ENCODE measurements around the gene APBA2. TPM values are rescaled to one million over a fixed set of nuclear protein-coding genes. Genes with fewer than 3 reads are reported as not detected.

Gene APBA2
- total RNA-seq, 2 experiments from 2014 or later, result not detected

DNA sequence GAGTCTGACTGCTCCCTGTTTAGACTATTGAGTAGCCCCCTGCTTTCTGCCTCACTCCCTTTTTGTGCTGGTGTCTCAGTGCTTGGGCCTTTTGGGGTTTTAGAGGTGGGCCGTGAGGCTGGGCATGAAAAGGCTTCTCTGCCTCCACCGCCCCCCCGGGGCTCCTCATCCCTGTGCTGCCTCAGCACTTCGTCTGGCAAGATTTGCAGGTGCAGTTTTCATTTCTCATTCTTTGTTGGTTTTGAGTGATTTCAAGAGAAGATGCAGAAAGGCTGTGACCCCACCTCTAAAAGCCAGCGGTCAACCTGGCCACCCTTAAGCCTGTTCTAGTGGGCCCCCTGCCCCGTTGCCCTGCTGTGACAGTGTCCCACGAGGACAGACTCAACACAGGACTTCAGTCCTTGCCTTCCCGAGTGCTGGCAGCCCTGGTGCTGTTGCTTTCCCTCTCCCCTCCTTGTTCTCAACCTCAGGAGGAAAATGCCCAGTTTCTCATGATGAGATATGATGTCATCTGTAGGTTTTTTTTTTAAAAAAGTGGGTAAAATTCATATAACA, 38.0 kb downstream of the APBA2 start:
- H3K4me2 ChIP-seq (ENCODE audit: low read length), result no peak overlapping the region
- DNase-seq (ENCODE audit: low spot score), result no peak
- POLR2A ChIA-PET, result interaction anchor here (0.5 kb wide), 1 partner anchor 63 kb away, joined by 3 read pairs; no protein-coding TSS in a partner anchor
- H3K79me2 ChIP-seq (ENCODE audit: insufficient read depth, low read depth, low read length), result no peaks in the 10 kb centered on the region
- CTCF ChIA-PET (ENCODE audit: unreplicated experiment), result no interaction called here
- H3K9me3 ChIP-seq (ENCODE audit: low read length), result no peaks in the 10 kb centered on the region
- no peak overlapping the region for H3K27ac ChIP-seq (ENCODE audit: low read depth, low read length, poor library complexity, severe bottlenecking)
- intact Hi-C loops (cut with micrococcal nuclease; ENCODE audit: unreplicated experiment), result no loop called here
- no peaks in the 10 kb centered on the region for H3K36me3 ChIP-seq (ENCODE audit: insufficient read depth, low read length)
- no peaks in the 10 kb centered on the region for H3K4me1 ChIP-seq (ENCODE audit: insufficient read depth, low read length, poor library complexity, severe bottlenecking)
- no peak overlapping the region for H3K4me3 ChIP-seq (ENCODE audit: low read depth, low read length, poor library complexity, severe bottlenecking)
- H2AFZ ChIP-seq (ENCODE audit: low read length), result no peak overlapping the region
- H4K20me1 ChIP-seq (ENCODE audit: insufficient read depth, low read length), result no peaks in the 10 kb centered on the region
- no peak for TF ChIP-seq EZH2phosphoT487 (IDR thresholded peaks at IDR 0.05; ENCODE audit: borderline replicate concordance, low read depth, low read length)
- TF ChIP-seq, protein P1, sequence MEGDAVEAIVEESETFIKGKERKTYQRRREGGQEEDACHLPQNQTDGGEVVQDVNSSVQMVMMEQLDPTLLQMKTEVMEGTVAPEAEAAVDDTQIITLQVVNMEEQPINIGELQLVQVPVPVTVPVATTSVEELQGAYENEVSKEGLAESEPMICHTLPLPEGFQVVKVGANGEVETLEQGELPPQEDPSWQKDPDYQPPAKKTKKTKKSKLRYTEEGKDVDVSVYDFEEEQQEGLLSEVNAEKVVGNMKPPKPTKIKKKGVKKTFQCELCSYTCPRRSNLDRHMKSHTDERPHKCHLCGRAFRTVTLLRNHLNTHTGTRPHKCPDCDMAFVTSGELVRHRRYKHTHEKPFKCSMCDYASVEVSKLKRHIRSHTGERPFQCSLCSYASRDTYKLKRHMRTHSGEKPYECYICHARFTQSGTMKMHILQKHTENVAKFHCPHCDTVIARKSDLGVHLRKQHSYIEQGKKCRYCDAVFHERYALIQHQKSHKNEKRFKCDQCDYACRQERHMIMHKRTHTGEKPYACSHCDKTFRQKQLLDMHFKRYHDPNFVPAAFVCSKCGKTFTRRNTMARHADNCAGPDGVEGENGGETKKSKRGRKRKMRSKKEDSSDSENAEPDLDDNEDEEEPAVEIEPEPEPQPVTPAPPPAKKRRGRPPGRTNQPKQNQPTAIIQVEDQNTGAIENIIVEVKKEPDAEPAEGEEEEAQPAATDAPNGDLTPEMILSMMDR (conservative IDR thresholded peaks at IDR 0.05; ENCODE audit: low read length), result no peak
- no peaks in the 10 kb centered on the region for H3K9me2 ChIP-seq (ENCODE audit: insufficient read depth, low read length)
- no TSS peak for BruUV-seq (replicated peaks)

DNA sequence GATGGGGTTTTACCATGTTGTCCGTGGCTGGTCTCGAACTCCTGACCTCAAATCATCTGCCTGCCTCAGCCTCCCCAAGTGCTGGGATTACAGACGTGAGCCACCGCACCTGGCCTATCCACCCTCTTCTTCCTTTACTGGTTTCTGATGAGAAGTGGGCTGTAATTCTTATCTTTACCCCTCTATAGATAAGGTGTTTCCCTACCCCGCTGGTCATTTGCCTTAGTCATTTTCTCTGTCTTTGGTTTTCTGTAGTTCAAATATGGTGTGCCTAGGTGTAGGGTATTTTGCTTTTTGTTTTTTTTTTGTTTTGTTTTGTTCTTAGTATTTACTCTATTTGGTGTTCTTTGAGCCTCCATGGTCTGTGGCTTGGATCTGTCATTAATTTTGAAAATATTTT, 41.3 kb downstream of the APBA2 start:
- no peaks in the 10 kb centered on the region for H3K79me2 ChIP-seq (ENCODE audit: insufficient read depth, low read depth, low read length)
- H3K9me3 ChIP-seq (ENCODE audit: low read length), result no peaks in the 10 kb centered on the region
- POLR2A ChIA-PET, result no interaction called here
- intact Hi-C loops (cut with micrococcal nuclease; ENCODE audit: unreplicated experiment), result no loop called here
- CTCF ChIA-PET (ENCODE audit: unreplicated experiment), result no interaction called here
- no peak overlapping the region for H3K4me3 ChIP-seq (ENCODE audit: low read depth, low read length, poor library complexity, severe bottlenecking)
- BruUV-seq (replicated peaks), result no TSS peak
- TF ChIP-seq, protein P1 (conservative IDR thresholded peaks at IDR 0.05; ENCODE audit: low read length), result no peak
- TF ChIP-seq EZH2phosphoT487 (IDR thresholded peaks at IDR 0.05; ENCODE audit: borderline replicate concordance, low read depth, low read length), result no peak
- no peaks in the 10 kb centered on the region for H3K36me3 ChIP-seq (ENCODE audit: insufficient read depth, low read length)
- H2AFZ ChIP-seq (ENCODE audit: low read length), result no peak overlapping the region
- no peaks in the 10 kb centered on the region for H3K4me1 ChIP-seq (ENCODE audit: insufficient read depth, low read length, poor library complexity, severe bottlenecking)
- no peak for DNase-seq (ENCODE audit: low spot score)
- H4K20me1 ChIP-seq (ENCODE audit: insufficient read depth, low read length), result no peaks in the 10 kb centered on the region
- no peaks in the 10 kb centered on the region for H3K9me2 ChIP-seq (ENCODE audit: insufficient read depth, low read length)
- H3K4me2 ChIP-seq (ENCODE audit: low read length), result no peak overlapping the region
- no peak overlapping the region for H3K27ac ChIP-seq (ENCODE audit: low read depth, low read length, poor library complexity, severe bottlenecking)

DNA sequence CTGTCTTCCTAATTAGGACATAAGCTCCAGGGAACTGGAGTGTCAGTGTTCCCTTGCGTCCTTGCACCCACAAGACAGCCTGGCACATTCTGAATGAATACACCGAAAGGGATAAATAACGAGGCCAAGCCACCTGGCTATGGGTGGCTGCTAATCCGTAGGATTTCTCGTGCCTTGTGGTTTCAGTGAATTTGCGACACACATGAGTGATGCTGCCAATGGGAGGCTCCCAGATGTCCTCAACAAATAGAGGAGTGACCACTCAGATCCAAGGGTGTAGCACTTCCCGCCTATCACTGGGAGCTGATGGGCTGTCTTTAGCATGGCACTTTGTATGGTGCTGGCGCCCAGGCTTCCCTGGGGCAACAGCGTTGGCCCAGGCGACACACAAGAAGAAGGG, 43.4 kb downstream of the APBA2 start:
- Histone ChIP-seq H2AFZ (ENCODE audit: low read length) (no peak overlapping the region), H3K79me2 (ENCODE audit: insufficient read depth, low read depth, low read length) (no peaks in the 10 kb centered on the region), H3K9me3 (ENCODE audit: low read length) (no peaks in the 10 kb centered on the region), H3K36me3 (ENCODE audit: insufficient read depth, low read length) (no peaks in the 10 kb centered on the region), H3K4me3 (ENCODE audit: low read depth, low read length, poor library complexity, severe bottlenecking) (no peak overlapping the region), H4K20me1 (ENCODE audit: insufficient read depth, low read length) (no peaks in the 10 kb centered on the region), H3K4me2 (ENCODE audit: low read length) (no peak overlapping the region), H3K9me2 (ENCODE audit: insufficient read depth, low read length) (no peaks in the 10 kb centered on the region), H3K27ac (ENCODE audit: low read depth, low read length, poor library complexity, severe bottlenecking) (no peak overlapping the region), H3K4me1 (ENCODE audit: insufficient read depth, low read length, poor library complexity, severe bottlenecking) (no peaks in the 10 kb centered on the region)
- intact Hi-C loops (cut with micrococcal nuclease; ENCODE audit: unreplicated experiment), result no loop called here
- no TSS peak for BruUV-seq (replicated peaks)
- ChIA-PET CTCF (ENCODE audit: unreplicated experiment) (no interaction called here), POLR2A (no interaction called here)
- no peak for DNase-seq (ENCODE audit: low spot score)
- TF ChIP-seq, protein P1 (conservative IDR thresholded peaks at IDR 0.05; ENCODE audit: low read length), result no peak
- no peak for TF ChIP-seq EZH2phosphoT487 (IDR thresholded peaks at IDR 0.05; ENCODE audit: borderline replicate concordance, low read depth, low read length)

All from OCI-LY7 (cell line).